IMR-90 (cell line): ENCODE measurements around the gene ENOX1. TPM values are rescaled to one million over a fixed set of nuclear protein-coding genes. Genes with fewer than 3 reads are reported as not detected.

Source experiments
- ATAC-seq: fragments of 200-7000 bp; cut with Tn5 transposase; 2 replicates; pipeline ENCODE4 v1.9.1; 2020; ENCODE audit warnings: low read depth, mild to moderate bottlenecking, moderate library complexity
- BruUV-seq: library from RNA; stranded (reverse); fragments of 400-500 nt; replicated peaks from 2 replicates; lab custom pipeline; 2021; lab: Mats Ljungman, UMichigan
- CTCF ChIA-PET: fragments of 300-600 bp; formaldehyde crosslinking; extraction: SDS; loops from one replicate; lab custom pipeline; 2021; ENCODE audit warnings: antibody characterized with exemption; lab: Yijun Ruan, JAX
- POLR2A ChIA-PET: fragments of 300-600 bp; sonication (Branson Sonifier 250); formaldehyde crosslinking; loops from one replicate; lab custom pipeline; 2022; ENCODE audit warnings: antibody characterized with exemption; ENCODE audit not compliant: unreplicated experiment; lab: Charles Lee
- DNase-seq: peaks from one replicate; pipeline ENCODE4 v3.0.0; 2013
- H2AFZ ChIP-seq: replicated peaks from 2 replicates; pipeline ENCODE3; 2013; ENCODE audit warnings: low read length, mild to moderate bottlenecking; ENCODE audit not compliant: poor library complexity
- H2AK5ac ChIP-seq: 2 replicates; pipeline ENCODE4 v1.6.1; 2013; ENCODE audit warnings: low read depth, low read length, inconsistent platforms
- H2AK9ac ChIP-seq: replicated peaks from 2 replicates; pipeline ENCODE3; 2013; ENCODE audit warnings: mild to moderate bottlenecking, low read depth, low read length, moderate library complexity; ENCODE audit not compliant: poor library complexity
- H2BK120ac ChIP-seq: 2 replicates; pipeline ENCODE4 v1.6.1; 2013; ENCODE audit warnings: low read depth, low read length, inconsistent platforms
- H2BK15ac ChIP-seq: 3 replicates; pipeline ENCODE4 v1.6.1; 2013; ENCODE audit warnings: low read depth, low read length, inconsistent platforms
- H2BK20ac ChIP-seq: 2 replicates; pipeline ENCODE4 v1.6.1; 2013; ENCODE audit warnings: low read depth, mild to moderate bottlenecking, inconsistent platforms, low read length, moderate library complexity
- H2BK5ac ChIP-seq: 2 replicates; pipeline ENCODE4 v1.6.1; 2013; ENCODE audit warnings: mild to moderate bottlenecking, low read depth, low read length, inconsistent platforms; ENCODE audit not compliant: poor library complexity, severe bottlenecking
- H3K14ac ChIP-seq: replicated peaks from 2 replicates; pipeline ENCODE4 v1.6.1; 2013; ENCODE audit warnings: low read depth, low read length, inconsistent platforms
- H3K18ac ChIP-seq: 2 replicates; pipeline ENCODE4 v1.6.1; 2013; ENCODE audit warnings: low read depth, low read length, control low read depth
- H3K23ac ChIP-seq: 2 replicates; pipeline ENCODE4 v1.6.1; 2013; ENCODE audit warnings: low read depth, low read length, inconsistent platforms
- H3K27ac ChIP-seq: 2 replicates; pipeline ENCODE4 v1.5.1; 2013; ENCODE audit warnings: mild to moderate bottlenecking, control low read depth, low read length; ENCODE audit not compliant: insufficient read depth
- H3K27me3 ChIP-seq: 2 replicates; pipeline ENCODE4 v1.6.1; 2013; ENCODE audit warnings: low read length; ENCODE audit not compliant: control insufficient read depth, insufficient read depth
- H3K36me3 ChIP-seq: 2 replicates; pipeline ENCODE4 v1.6.1; 2013; ENCODE audit warnings: low read length, mixed read lengths; ENCODE audit not compliant: control insufficient read depth, insufficient read depth
- H3K4ac ChIP-seq: 2 replicates; pipeline ENCODE4 v1.6.1; 2013; ENCODE audit warnings: low read depth, low read length, inconsistent platforms
- H3K4me1 ChIP-seq: 2 replicates; pipeline ENCODE4 v1.6.1; 2013; ENCODE audit warnings: low read length, mixed read lengths; ENCODE audit not compliant: control insufficient read depth, insufficient read depth
- H3K4me2 ChIP-seq: 2 replicates; pipeline ENCODE4 v1.6.1; 2013; ENCODE audit warnings: low read depth, mild to moderate bottlenecking, control low read depth, low read length, moderate library complexity
- H3K4me3 ChIP-seq: 2 replicates; pipeline ENCODE4 v1.5.1; 2013; ENCODE audit warnings: low read depth, mild to moderate bottlenecking, control low read depth, low read length, moderate library complexity; ENCODE audit not compliant: insufficient read depth
- H3K56ac ChIP-seq: 2 replicates; pipeline ENCODE4 v1.6.1; 2013; ENCODE audit warnings: low read length, inconsistent platforms; ENCODE audit not compliant: insufficient read depth; ENCODE audit errors: extremely low read depth
- H3K79me1 ChIP-seq, 2 experiments: 2 replicates each; pipeline ENCODE4 v1.6.1; 2013; ENCODE audit warnings: low read length in 2 of 2, inconsistent platforms in 1 of 2, low read depth in 1 of 2
- H3K9ac ChIP-seq: 2 replicates; pipeline ENCODE4 v1.6.1; 2013; ENCODE audit warnings: low read depth, low read length, control low read depth
- H3K9me1 ChIP-seq: 2 replicates; pipeline ENCODE4 v1.6.1; 2013; ENCODE audit warnings: low read length, inconsistent platforms; ENCODE audit not compliant: insufficient read depth
- H3K9me3 ChIP-seq: 2 replicates; pipeline ENCODE4 v1.6.1; 2013; ENCODE audit warnings: low read length; ENCODE audit not compliant: control insufficient read depth, insufficient read depth
- H4K20me1 ChIP-seq: 2 replicates; pipeline ENCODE4 v1.6.1; 2013; ENCODE audit warnings: low read length, inconsistent platforms; ENCODE audit not compliant: insufficient read depth
- H4K5ac ChIP-seq: 2 replicates; pipeline ENCODE4 v1.6.1; 2013; ENCODE audit warnings: mild to moderate bottlenecking, low read depth, low read length, control low read depth
- H4K8ac ChIP-seq, 2 experiments: 2 replicates each; pipeline ENCODE4 v1.6.1; 2013; ENCODE audit warnings: low read depth in 2 of 2, low read length in 2 of 2, control low read depth in 1 of 2, inconsistent platforms in 1 of 2
- H4K91ac ChIP-seq: 2 replicates; pipeline ENCODE4 v1.6.1; 2013; ENCODE audit warnings: low read depth, low read length, inconsistent platforms; ENCODE audit not compliant: insufficient read depth
- FOS ChIP-seq: fragments of 150-350 bp; IDR thresholded peaks from 2 replicates; pipeline ENCODE4 v1.6.1; 2016; ENCODE audit warnings: low read depth, low read length
- MAFK ChIP-seq: IDR thresholded peaks from 2 replicates; pipeline ENCODE4 v1.6.1; 2012; ENCODE audit warnings: low read depth, low read length, improper control_type of control experiment
- NFE2L2 ChIP-seq: fragments of 150-350 bp; IDR thresholded peaks from 2 replicates; pipeline ENCODE4 v1.6.1; 2016; ENCODE audit warnings: low read depth, mild to moderate bottlenecking, low read length
- RCOR1 ChIP-seq: IDR thresholded peaks from 2 replicates; pipeline ENCODE4 v1.6.1; 2012; ENCODE audit warnings: mild to moderate bottlenecking, low read length, improper control_type of control experiment; ENCODE audit not compliant: insufficient replicate concordance
- WGBS, 2 experiments: methylation state at CpG; one replicate each; pipeline versions ENCODE4 v1.1.5 to v1.1.7; 2013; ENCODE audit warnings: missing lambda C conversion rate in 2 of 2; ENCODE audit not compliant: insufficient read length in 1 of 2; ENCODE audit errors: extremely low coverage in 2 of 2; 5-methylcytosine and 5-hydroxymethylcytosine counted together
- dilution Hi-C: fragments of 300-500 bp; cut with HindIII; formaldehyde crosslinking; loops from one replicate; pipeline ENCODE4 v1.14.3; 2018; ENCODE audit warnings: low sequenced_read_pairs; ENCODE audit not compliant: unreplicated experiment
- in situ Hi-C: fragments of 300-500 bp; cut with MboI; formaldehyde crosslinking; loops from 3 replicates; pipeline ENCODE4 v1.14.3; 2019; ENCODE audit warnings: low sequenced_read_pairs, inconsistent platforms, mixed read lengths
- intact Hi-C: fragments of 100-400 bp; cut with micrococcal nuclease; formaldehyde crosslinking; loops from 2 replicates; pipeline ENCODE4 v1.10.0; 2022
- polyA plus RNA-seq, 3 experiments: library from polyadenylated mRNA; depleted of rRNA; stranded (reverse); fragments of >200 nt; gene quantifications; 2 replicates each; pipeline ENCODE4 v1.2.3, GENCODE V29; 2012; ENCODE audit warnings: low replicate concordance in 1 of 3
- total RNA-seq: library from RNA; depleted of rRNA; stranded (reverse); fragments of >200 nt; gene quantifications from 2 replicates; pipeline ENCODE4 v1.2.3, GENCODE V29; 2012
- TF ChIP-seq, protein P1 (sequence below): conservative IDR thresholded peaks from 2 replicates; pipeline ENCODE4 v1.5.1; 2012; ENCODE audit warnings: mild to moderate bottlenecking, low read depth, low read length, improper control_type of control experiment

ENOX1 gene
- total and polyA plus RNA-seq, 2 of the 4 experiments (the other 2 are of a cell fraction): 0.99 to 1.3 TPM

DNA sequence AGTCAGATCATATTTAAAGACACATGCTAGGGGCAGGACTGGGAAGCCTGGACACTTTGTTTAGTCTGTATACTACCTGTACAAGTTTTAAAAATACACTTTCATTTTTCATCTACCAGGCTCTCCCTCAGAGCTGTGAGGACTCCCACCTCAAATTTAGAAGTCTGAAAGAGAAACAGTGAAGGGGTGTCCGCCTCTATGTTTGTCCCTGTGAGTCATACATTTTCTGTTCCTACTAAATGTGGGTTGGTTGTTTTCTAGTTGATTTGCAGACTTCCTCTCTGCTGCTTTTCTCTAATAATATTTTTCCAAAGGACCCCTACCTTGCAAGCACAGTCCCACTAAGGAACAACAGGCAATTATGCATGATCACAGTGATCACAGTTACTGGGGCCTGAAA, 110.5 kb downstream of the ENOX1 start:
- dilution Hi-C loops (no loop called here), intact Hi-C loops (no loop called here), in situ Hi-C loops (no loop called here)
- Histone ChIP-seq H2AK5ac (no peak overlapping the region), H4K20me1 (no peaks in the 10 kb centered on the region), H2BK20ac (no peak overlapping the region), H4K8ac (no peak overlapping the region), H3K79me1 (no peaks in the 10 kb centered on the region), H3K9me3 (no peaks in the 10 kb centered on the region), H2BK15ac (no peak overlapping the region), H3K18ac (no peak overlapping the region), H3K56ac (no peak overlapping the region), H4K5ac (no peak overlapping the region), H3K4me1 (no peaks in the 10 kb centered on the region), H4K91ac (no peak overlapping the region), H3K4ac (no peak overlapping the region), H2BK5ac (no peak overlapping the region), H3K4me2 (no peak overlapping the region), H3K4me3 (no peak overlapping the region), H3K27me3 (peaks cover 3% of the 10 kb centered on the region; the same call in 1 of the 2 replicates), H3K9ac (no peak overlapping the region), H3K23ac (no peak overlapping the region), H2AFZ (no peak overlapping the region), H2AK9ac (no peak overlapping the region), H3K36me3 (no peaks in the 10 kb centered on the region), H3K14ac (no peak overlapping the region), H3K9me1 (no peaks in the 10 kb centered on the region), H3K27ac (no peak overlapping the region), H2BK120ac (no peak overlapping the region)
- ATAC-seq (no peak; the same call in 1 of the 2 replicates), DNase-seq (no peak)
- ChIA-PET POLR2A (no interaction called here), CTCF (no interaction called here)
- no TSS peak for BruUV-seq
- TF ChIP-seq, protein P1, sequence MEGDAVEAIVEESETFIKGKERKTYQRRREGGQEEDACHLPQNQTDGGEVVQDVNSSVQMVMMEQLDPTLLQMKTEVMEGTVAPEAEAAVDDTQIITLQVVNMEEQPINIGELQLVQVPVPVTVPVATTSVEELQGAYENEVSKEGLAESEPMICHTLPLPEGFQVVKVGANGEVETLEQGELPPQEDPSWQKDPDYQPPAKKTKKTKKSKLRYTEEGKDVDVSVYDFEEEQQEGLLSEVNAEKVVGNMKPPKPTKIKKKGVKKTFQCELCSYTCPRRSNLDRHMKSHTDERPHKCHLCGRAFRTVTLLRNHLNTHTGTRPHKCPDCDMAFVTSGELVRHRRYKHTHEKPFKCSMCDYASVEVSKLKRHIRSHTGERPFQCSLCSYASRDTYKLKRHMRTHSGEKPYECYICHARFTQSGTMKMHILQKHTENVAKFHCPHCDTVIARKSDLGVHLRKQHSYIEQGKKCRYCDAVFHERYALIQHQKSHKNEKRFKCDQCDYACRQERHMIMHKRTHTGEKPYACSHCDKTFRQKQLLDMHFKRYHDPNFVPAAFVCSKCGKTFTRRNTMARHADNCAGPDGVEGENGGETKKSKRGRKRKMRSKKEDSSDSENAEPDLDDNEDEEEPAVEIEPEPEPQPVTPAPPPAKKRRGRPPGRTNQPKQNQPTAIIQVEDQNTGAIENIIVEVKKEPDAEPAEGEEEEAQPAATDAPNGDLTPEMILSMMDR: no peak
- no peak for TF ChIP-seq NFE2L2
- no peak for TF ChIP-seq RCOR1
- no peak for TF ChIP-seq FOS
- TF ChIP-seq MAFK: no peak
- WGBS, 2 experiments: no CpG with 5 or more reads among the region's 1 CpG
